ENCODE data around the gene TBC1D2B. TPM values are rescaled to one million over a fixed set of nuclear protein-coding genes. Genes with fewer than 3 reads are reported as not detected.

Gene TBC1D2B
- polyA plus RNA-seq, 3 donors: 5.9 to 53.3 (median 6.2) TPM

GRCh38 chr15:78111788-78112187 is 34.3 kb upstream of the TBC1D2B start:
- intact Hi-C loops (cut with micrococcal nuclease): loop anchor here (2.0 to 5.0 kb wide), 2 partner anchors 86 to 129 kb away; no protein-coding TSS in a partner anchor
- H3K36me3 Mint-ChIP-seq: no peaks in the 10 kb centered on the region
- 92% methylated on average over 1 of the region's 3 CpGs for WGBS (ENCODE audit: insufficient coverage)
- H3K27ac Mint-ChIP-seq: no peak overlapping the region
- peaks cover 0 to 3% (median 0%) of the 10 kb centered on the region in 3 donors for H3K27me3 Mint-ChIP-seq (ENCODE audit: low read depth in 3 of 3)
- Histone ChIP-seq H3K4me3 (replicated peaks in 1 of 3; ENCODE audit: low read depth in 2 of 3, low read length in 3 of 3) (no peak overlapping the region), H2AFZ (ENCODE audit: insufficient read depth, low read depth, low read length, poor library complexity, severe bottlenecking) (no peak overlapping the region), H3K79me2 (ENCODE audit: insufficient read depth, low read length) (no peaks in the 10 kb centered on the region), H3K27ac (ENCODE audit: low read depth in 1 of 2, low read length in 2 of 2) (no peak overlapping the region), H3K4me1 (ENCODE audit: control insufficient read depth in 1 of 2, insufficient read depth in 2 of 2, low read length in 2 of 2) (no peaks in the 10 kb centered on the region), H3K27me3 (ENCODE audit: control insufficient read depth in 2 of 2, insufficient read depth in 2 of 2, low read length in 2 of 2) (no peaks in the 10 kb centered on the region), H3K9ac (ENCODE audit: insufficient read depth, low read length, poor library complexity, severe bottlenecking) (no peak overlapping the region), H3K9me3 (replicated peaks in 1 of 2; ENCODE audit: control insufficient read depth in 1 of 2, insufficient read depth in 1 of 2, low read length in 2 of 2) (no peaks in the 10 kb centered on the region), H3K36me3 (replicated peaks in 1 of 2; ENCODE audit: control insufficient read depth in 1 of 2, insufficient read depth in 2 of 2, low read length in 2 of 2) (no peaks in the 10 kb centered on the region), H3K4me2 (replicated peaks; ENCODE audit: extremely low read depth, low read length, poor library complexity, severe bottlenecking) (no peak overlapping the region), H4K20me1 (ENCODE audit: insufficient read depth, low read length) (no peaks in the 10 kb centered on the region)
- TF ChIP-seq, protein P1, sequence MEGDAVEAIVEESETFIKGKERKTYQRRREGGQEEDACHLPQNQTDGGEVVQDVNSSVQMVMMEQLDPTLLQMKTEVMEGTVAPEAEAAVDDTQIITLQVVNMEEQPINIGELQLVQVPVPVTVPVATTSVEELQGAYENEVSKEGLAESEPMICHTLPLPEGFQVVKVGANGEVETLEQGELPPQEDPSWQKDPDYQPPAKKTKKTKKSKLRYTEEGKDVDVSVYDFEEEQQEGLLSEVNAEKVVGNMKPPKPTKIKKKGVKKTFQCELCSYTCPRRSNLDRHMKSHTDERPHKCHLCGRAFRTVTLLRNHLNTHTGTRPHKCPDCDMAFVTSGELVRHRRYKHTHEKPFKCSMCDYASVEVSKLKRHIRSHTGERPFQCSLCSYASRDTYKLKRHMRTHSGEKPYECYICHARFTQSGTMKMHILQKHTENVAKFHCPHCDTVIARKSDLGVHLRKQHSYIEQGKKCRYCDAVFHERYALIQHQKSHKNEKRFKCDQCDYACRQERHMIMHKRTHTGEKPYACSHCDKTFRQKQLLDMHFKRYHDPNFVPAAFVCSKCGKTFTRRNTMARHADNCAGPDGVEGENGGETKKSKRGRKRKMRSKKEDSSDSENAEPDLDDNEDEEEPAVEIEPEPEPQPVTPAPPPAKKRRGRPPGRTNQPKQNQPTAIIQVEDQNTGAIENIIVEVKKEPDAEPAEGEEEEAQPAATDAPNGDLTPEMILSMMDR (IDR thresholded peaks at IDR 0.05): no peak
- H3K9me3 Mint-ChIP-seq: no peaks in the 10 kb centered on the region
- DNase-seq: no peak
- H3K4me3 Mint-ChIP-seq: no peak overlapping the region
- peaks cover 3% of the 10 kb centered on the region for H3K4me1 Mint-ChIP-seq

GRCh38 chr15:78110916-78111475 is 33.5 kb upstream of the TBC1D2B start:
- Histone ChIP-seq H2AFZ (ENCODE audit: insufficient read depth, low read depth, low read length, poor library complexity, severe bottlenecking) (no peak overlapping the region), H3K27me3 (ENCODE audit: control insufficient read depth in 2 of 2, insufficient read depth in 2 of 2, low read length in 2 of 2) (no peaks in the 10 kb centered on the region), H3K36me3 (replicated peaks in 1 of 2; ENCODE audit: control insufficient read depth in 1 of 2, insufficient read depth in 2 of 2, low read length in 2 of 2) (no peaks in the 10 kb centered on the region), H3K9ac (ENCODE audit: insufficient read depth, low read length, poor library complexity, severe bottlenecking) (no peak overlapping the region), H3K9me3 (replicated peaks in 1 of 2; ENCODE audit: control insufficient read depth in 1 of 2, insufficient read depth in 1 of 2, low read length in 2 of 2) (no peaks in the 10 kb centered on the region), H3K79me2 (ENCODE audit: insufficient read depth, low read length) (no peaks in the 10 kb centered on the region), H3K4me1 (ENCODE audit: control insufficient read depth in 1 of 2, insufficient read depth in 2 of 2, low read length in 2 of 2) (no peaks in the 10 kb centered on the region), H4K20me1 (ENCODE audit: insufficient read depth, low read length) (no peaks in the 10 kb centered on the region), H3K4me3 (replicated peaks in 1 of 3; ENCODE audit: low read depth in 2 of 3, low read length in 3 of 3) (no peak overlapping the region), H3K4me2 (replicated peaks; ENCODE audit: extremely low read depth, low read length, poor library complexity, severe bottlenecking) (no peak overlapping the region), H3K27ac (ENCODE audit: low read depth in 1 of 2, low read length in 2 of 2) (no peak overlapping the region)
- DNase-seq: no peak
- no peak overlapping the region for H3K4me3 Mint-ChIP-seq
- intact Hi-C loops (cut with micrococcal nuclease): loop anchor here in 1 of 2 donors (5.0 kb wide), 1 partner anchor 86 kb away; no protein-coding TSS in a partner anchor
- TF ChIP-seq, protein P1 (IDR thresholded peaks at IDR 0.05): no peak
- H3K4me1 Mint-ChIP-seq: peaks cover 3% of the 10 kb centered on the region
- no peaks in the 10 kb centered on the region for H3K9me3 Mint-ChIP-seq
- H3K27ac Mint-ChIP-seq: no peak overlapping the region
- 98% methylated on average over 9 of the region's 10 CpGs for WGBS (ENCODE audit: insufficient coverage)
- H3K27me3 Mint-ChIP-seq (ENCODE audit: low read depth in 3 of 3): peaks cover 0 to 3% (median 0%) of the 10 kb centered on the region in 3 donors
- no peaks in the 10 kb centered on the region for H3K36me3 Mint-ChIP-seq

Measured in CD14-positive monocyte (primary cell).